HG02798 (cell line): ENCODE measurements around the gene SCP2D1.

Experiments
- ATAC-seq: cut with Tn5 transposase; IDR thresholded peaks from one replicate; pipeline ENCODE4 v1.9.1; 2021; ENCODE audit warnings: mild to moderate bottlenecking; ENCODE audit not compliant: unreplicated experiment, poor library complexity

SCP2D1 gene

DNA sequence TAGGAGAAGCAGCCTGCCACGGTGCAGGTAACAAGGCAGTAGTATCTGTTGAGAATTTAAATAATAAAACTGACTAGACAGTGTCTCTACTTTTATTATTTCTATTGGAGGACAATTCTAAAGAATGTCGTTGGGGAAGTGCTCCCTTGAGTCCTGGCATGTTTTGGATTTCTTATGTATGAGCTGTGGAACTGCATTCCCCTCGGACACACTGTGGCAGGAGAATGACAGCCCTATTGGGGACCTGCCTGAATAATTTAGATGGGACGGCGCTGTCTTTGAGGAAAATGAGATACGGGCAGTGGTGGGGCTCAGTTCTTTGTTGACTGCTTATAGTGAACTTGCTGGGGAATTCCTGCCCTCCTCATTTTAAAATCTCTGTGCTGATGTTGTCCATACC is 2.4 kb upstream of the SCP2D1 start:
- ATAC-seq, result no peak

DNA sequence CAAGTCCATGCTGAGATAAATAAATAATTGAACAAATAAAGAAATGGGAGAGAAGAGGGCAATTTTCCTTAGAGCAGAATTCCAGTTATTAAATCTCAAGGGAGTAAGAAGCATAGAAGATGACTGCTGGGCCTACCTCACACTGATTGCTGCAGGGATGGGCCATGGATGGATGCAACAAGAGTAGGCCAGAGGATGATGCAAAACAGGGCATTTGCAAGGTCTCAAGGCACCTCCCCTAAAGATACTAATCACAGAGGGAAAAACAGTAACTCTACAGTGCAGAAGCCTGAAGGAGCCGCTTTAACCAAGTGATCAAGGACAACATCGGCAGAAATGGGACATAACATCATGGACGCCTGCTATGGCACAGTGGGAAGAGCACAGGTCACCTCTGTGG is 1.7 kb upstream of the SCP2D1 start:
- no peak for ATAC-seq

DNA sequence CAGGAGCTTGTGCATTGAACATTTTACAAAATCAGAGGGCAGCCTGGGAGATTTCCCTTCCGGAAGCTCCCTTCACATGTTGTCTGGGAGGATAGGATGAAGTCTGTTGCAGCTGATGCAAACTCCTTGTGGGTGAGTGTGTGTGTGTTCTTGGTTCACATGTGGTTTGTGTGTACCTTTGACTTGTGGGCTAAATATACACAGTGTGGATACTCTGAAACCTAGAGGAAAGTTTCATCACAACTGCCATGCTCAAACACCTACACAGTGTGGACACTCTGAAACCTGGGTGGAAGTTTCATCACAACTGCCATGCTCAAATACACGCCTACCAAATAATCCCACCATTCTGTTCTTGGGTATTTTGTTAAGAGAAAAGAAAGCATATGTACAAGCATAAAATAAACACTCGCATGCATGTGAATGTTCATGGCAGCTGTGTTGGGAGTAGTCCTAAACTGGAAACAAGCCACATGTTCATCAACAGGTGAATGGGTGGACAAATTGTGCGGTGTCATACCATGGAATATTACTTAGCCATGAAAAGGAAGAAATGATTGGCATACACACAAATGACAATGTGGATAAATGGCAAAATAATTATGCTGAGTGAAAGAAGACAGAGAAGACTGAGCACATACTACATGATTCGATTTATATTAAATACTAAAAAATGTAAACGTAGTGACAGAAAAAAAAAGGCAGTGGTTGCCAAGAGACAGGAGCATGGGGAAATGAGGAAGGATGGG is 1.8 kb downstream of the SCP2D1 start:
- ATAC-seq, result no peak

DNA sequence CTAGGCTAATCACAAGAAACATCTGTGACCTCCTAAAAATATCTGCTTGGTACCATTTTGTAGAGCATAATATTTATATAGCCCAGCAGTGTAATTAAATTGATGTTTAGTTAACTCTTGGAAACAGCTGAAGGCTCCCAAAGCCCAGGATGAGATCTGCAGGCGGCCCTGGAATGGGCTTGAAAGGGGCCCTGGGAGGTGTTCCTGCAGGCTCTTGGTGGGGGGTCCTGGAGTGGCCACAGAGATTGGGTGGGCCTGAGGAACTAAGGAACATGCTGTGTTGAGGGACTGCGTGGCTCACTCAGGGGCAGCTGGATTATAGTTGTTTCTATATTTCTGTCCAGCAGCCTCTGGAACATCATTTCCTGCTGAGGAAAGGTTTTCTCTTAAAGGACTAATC is 9.2 kb downstream of the SCP2D1 start:
- no peak for ATAC-seq

DNA sequence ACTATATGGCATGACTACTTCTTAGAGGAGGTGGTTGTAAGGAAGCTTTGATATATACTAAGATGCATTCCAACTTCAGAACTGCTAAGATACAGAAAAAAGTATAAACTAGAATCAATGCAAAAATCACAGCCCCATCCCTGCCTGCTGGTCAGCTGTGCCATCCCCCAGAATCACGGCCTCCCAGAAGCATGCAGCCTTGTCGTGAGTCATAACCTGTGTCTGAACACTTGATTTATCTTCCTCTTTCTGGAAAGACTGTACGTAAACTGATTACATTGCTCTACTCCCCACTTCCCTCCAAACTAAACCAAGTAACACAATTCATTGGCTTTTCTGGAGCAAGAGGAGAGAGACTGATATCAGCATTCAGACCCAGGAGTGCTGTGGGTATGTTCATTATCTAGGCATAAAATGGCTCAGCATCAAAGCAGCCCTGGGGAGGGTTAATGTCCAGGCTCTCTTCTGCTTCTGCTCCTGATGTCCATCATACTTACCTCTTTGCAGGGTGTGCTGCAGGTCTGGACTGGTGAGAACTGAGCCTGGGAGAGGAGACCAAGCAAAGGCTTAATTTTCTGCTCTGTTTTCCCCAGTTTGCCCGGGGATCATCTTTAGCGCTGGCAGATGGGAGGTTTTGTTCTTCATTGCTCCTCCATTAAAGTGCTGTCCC is 18.4 kb downstream of the SCP2D1 start:
- no peak for ATAC-seq

DNA sequence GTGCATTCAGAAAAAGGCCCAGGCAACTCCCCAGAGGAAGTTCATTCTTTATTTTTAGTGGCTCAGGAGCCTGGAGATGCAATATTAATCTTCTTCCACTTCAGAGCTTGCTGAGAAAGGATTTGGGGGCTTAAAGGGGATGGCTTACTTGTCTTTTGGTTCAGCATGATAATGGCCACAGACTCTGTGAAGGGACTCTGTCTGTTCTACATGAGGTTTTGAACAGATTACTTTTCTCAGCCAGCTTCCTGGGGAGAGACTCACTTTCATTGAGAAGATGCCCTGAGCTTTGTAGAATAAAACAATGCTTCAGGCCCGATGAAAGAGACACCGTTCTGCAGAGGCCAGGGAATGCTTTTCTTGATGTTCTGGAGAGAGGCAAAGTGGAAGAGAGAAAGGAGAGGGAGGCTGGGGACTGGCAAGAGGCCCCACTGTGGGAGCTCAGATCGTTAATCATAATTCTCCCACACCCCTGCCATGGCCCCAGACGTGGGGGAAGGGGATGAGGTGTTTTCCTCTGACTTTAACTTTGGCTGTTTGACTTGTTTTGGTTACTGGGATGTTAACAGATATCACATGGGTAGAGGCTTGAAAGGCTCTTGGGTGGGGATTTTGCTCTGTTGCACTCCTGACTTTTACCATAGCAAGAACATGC is 19.1 kb downstream of the SCP2D1 start:
- ATAC-seq, result no peak

DNA sequence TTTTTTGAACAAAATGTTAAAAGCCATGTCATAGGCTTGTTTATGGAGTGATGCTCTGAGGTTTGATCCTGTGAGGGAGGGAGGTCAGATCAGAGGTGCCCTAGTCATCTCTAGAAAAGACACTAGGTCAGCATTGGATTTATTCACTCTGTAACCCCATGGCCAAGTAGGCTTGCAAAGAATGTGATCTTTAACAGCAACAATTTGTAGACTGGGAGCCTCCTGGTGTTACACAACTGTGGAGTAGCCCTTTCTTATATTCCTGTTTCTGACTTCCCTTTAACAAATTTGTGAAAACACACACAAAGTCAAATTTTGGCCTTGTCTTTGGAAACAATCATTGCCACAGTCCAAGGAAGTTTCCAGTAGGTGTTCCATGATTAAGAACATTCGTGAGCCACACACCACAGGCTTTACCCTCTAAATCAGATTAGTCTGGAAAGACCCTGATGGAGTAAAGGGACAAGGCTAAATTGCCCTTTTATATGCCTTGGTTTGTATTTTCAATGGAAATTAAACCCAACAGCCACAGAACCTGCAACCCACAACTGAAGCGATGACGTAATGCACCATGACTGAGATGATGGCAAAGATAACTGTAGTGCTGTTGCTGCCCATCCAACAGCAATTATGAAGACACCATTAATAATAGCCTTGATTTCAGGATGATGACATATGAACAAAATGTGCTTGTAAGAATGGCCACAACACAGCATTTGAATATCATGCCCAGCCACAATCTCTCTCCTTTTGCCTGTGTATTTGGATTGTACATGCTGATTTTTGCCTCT is 22.1 kb downstream of the SCP2D1 start:
- ATAC-seq, result no peak

DNA sequence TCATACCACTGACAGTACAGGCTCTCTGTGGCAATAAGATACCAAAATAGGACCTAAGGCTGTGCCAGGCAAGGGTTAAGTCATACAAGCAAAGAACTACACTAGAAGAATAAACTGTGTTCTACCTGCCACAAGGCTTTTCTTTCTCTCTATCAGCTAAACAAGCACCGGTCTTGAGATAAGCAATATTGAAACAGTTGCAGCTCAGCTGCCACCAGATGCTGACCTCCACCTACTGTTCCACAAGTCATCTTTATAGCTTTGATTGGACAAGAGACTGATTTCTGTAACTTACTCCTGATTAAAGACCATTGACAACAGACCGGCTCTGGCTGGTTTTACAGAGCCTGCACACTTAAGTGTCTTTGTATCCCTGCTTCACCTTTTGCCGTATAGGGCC is 24.1 kb downstream of the SCP2D1 start:
- ATAC-seq, result no peak

DNA sequence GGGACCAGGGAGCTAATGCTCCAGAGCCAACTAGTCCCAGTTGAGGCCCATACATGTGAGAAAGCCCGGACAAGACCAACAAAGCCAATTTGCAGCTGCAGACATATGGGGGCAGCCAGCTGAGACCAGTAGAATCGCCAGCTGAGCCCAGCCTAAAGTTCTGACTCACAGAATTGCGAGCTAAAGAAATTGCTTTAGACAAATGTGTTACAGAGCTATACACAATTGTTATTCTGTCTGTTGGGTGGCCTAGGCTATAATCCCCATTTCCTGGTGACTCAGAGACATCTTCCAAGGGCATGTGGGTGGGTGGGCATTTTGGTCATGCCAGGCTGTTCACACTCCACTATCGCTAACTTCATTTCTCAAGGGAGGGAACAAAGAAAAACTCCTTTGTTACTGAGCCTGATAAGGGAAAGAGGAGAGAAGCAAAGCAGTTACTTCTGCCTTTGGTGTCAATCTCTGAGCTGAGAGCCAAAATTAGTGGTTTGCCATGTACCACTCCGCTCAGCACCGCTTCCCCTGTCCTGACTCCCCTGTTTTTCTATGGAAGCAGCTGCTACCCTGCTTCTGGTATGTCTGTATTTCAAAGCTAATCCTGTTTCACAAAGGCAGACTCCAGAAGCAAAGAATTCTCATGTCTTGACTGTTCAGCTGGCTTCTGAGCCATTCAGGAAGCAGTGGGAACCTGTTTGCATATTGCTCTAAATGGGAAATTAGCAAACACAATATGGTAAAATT is 26.1 kb downstream of the SCP2D1 start:
- ATAC-seq, result no peak

DNA sequence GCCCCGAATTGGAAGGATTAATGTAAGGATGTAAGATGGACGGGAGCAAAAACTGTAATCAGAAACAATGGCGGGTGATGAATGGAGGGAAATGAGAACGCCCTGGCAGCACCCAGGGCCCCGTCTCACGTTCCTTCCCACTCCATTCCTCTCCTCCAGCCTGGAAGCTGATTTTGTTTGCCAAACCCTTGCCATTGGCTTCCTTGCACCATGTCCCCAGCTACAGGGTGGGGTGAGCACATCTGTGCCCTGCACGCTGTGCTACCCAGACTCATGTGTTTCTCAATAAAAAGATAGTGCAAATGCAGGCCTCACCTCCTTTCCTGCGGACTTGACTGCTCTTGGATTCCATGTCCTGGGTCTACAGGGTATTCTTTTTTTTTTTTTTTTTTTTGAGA is 26.7 kb downstream of the SCP2D1 start:
- no peak for ATAC-seq

DNA sequence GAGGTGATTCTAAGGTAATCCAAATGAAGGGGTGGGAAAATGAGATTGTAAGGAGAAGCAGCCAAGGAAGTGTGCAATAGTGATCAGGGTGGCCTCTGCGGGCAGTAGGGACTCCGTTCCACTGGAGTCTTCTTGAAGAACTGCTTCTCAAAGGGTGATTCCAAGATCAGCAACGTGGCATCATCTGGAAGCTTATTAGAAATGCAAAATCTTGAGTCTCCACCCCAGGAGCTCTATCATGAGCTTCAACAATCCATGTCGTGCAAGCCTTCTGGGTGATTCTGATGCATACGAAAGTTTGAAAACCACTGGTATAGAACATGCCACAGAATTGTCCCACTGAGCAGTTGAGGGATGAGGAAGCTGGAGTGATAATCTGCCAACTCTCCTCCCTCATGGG is 31.4 kb downstream of the SCP2D1 start:
- ATAC-seq, result no peak

DNA sequence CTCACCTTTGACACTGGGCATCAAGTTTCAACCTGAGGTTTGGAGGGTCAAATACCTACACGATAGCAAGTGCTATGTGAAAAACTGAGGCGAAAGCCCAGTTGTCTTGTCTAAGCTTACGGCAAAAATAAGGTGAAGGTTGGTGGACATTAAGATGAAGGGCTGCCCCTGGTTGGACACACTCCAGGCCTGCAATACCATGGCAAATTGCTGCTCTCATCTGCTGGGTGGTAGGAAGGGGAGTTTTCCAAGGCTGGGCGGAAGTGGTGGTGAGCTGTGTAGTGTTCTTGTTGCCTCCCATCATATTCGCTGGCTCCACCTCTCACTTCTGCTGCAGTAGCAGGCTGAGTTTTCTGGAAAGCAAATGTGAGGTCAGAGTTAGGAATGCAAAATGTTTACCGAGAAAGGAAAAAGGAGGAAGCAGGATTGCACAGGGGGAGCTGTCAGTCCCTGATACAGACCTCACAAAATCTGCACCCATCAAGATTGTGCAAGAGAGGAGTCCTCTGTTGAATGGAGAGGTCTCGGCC is 33.7 kb downstream of the SCP2D1 start:
- no peak for ATAC-seq

DNA sequence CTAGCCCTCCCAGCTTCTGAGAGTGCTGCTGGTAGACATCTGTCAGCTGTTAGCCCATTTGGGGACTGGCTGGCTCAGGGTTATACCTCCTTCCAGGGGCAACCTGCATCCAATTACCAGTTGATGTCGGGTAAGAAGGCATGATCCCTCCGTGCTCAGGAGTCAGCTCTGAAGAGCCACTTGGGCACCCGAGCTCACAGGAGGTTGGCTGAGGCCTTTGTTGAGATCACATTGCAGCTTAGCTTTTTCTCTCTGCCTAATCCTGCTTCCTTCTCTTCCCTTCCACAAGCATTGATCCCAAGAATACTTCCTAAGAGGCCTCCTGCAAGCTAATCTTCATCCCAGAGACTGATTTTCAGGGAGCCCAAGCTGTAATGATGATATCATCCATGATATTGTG is 35.5 kb downstream of the SCP2D1 start:
- no peak for ATAC-seq

DNA sequence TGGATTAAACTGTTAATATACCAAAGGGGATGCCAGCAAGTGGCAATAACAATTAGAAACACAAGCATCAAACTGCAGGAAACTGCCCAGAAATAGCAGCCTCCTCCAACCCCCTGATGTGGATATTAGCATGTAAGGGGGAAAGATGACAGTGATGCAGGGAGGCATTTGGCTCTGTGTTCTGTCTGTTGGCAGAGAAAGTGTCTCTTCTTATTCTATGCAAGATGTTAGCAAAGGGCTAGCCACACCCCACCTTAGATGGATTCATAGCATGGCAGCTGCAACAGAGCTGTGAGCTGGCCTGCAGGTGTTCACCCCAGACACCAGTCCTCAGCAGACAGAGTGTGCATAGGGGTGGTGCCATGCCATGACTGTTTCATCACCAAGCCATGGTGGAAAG is 38.0 kb downstream of the SCP2D1 start:
- no peak for ATAC-seq

DNA sequence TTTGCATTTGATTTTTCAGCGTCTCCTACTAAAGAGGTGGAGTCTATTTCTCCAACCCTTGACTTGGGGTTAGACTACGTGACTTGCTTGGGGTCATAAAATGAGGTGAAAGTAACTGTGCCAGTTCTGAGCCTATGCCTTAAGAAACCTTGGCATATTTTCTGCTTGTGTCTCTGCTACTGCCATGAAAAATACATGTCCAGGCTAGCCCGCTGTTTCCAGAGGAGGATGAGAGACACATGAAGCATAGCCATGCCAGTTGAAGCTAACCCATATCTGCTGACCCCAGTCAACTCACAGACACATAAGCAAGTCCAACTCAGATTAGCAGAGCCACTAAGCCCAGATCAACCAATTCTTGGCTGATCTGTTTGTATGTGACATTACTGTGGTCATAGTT is 38.7 kb downstream of the SCP2D1 start:
- ATAC-seq, result no peak

DNA sequence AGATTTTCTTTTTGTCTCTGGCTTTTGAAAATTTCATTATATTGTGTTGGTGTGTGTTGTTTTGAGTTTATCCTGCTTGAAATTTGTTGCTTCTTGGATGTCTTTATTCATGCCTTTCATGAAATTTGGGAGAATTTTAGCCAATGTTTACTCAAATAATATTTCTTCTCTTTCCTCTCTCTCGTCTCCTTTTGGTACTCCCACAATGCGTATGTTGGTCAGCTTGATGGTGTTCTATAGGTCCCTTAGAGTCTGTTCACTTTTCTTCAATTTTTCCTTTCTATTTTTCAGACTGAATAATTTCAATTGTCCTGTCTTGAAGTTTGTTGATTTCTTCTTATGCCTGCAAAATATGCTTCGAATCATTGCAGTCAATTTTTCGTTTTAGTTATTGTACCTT is 39.6 kb downstream of the SCP2D1 start:
- no peak for ATAC-seq

DNA sequence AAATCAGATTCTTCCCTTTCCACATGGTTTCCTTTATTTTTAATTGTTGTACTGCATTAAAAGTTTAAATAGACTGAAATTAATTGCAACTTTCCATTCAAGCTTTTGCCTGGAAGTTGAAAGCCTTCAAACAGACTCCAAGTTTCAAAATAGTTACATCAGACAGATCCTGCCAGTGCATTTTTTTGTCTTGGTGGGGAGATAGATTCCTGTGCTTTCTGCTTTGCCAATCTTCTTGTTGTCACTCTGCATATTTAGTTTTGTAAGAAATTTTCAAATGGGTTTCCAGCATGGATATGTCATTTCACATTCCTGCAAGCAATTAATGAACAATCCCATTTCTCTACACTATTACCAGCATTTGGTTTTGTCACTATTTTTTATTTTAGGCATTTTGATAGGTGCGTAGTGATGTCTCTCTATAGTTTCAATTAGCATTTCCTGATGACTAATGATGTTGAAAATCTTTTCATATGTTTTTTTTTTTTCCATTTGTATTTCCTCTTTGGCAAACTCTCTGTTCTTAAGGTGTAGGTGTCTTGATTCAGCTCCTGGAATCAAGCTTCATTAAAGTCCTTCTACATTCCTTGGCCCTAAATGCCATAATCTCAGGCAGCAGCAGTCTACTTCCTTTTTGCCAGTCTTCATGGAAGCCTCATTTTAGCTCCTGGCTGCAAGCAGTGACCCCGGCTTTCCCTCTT is 40.5 kb downstream of the SCP2D1 start:
- ATAC-seq, result no peak

DNA sequence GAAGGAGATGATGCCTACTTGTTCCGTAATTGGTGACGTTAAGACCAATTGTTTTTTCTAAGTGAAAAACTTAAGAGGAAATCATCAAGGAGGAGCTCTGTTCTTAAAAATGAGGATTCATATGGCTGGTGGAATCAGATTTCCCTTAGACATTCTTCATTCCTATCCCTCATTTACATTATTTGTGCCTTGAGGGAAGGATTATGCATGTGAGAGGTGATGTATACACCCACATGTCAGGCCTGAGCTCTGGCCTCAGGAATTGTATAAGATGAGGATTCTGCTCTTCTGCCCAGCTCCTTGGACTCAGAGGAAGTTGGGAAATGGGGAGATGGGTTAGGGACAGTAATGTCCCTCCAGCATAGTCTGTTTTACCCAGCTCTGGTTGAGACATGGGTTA is 42.3 kb downstream of the SCP2D1 start:
- ATAC-seq, result no peak

DNA sequence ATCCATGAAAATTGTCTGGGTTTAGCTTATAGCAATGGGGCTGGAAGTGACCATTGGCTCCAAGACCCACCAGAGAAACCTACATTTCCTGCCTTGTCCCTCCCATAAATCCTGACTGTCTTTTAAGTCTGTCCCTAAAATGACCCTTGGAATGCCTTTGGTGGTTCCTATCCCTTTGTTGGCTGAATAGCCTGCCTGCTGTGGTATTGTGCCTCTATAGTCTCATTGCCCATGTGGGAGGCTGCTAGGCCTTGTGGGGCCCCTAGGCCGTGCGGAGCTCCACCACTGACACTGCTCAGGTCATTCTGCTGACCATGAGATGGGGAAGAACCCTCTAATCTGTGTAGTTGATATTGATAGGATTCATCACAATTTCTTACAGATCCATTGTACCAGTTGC is 43.3 kb downstream of the SCP2D1 start:
- no peak for ATAC-seq
